ENCODE measurements around the gene CD48.

Gene CD48

DNA sequence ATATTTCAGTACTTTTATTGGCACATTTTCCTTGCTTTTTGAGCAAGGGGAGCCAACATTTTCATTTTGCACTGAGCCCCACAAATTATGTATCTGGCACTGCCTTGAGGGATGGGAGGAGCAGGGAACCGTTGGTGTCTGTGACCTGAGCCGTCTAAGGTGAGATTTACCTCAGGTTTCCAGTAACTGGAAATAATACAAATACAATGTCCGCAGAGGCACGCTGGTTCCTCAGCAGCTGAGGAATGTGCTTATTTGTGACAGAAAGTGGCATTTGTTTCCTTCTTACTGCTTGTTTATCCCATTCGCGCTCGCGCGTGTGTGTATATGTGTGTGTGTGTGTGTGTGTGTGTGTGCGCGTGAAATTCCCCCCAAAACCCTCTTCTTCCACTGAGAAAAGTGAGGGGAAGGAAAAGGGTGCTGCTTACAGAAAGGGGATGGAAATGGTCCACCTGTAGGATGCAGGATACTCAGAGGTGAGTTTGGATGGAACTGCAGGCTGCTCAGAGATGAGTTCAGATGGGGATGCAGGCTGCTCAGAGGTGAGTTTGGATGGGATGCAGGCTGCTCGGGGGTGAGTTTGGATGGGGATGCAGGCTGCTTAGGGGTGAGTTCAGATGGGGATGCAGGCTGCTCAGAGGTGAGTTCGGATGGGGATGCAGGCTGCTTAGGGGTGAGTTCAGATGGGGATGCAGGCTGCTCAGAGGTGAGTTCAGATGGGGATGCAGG, 34.6 kb downstream of the CD48 start:
- DNase-seq: no peak

DNA sequence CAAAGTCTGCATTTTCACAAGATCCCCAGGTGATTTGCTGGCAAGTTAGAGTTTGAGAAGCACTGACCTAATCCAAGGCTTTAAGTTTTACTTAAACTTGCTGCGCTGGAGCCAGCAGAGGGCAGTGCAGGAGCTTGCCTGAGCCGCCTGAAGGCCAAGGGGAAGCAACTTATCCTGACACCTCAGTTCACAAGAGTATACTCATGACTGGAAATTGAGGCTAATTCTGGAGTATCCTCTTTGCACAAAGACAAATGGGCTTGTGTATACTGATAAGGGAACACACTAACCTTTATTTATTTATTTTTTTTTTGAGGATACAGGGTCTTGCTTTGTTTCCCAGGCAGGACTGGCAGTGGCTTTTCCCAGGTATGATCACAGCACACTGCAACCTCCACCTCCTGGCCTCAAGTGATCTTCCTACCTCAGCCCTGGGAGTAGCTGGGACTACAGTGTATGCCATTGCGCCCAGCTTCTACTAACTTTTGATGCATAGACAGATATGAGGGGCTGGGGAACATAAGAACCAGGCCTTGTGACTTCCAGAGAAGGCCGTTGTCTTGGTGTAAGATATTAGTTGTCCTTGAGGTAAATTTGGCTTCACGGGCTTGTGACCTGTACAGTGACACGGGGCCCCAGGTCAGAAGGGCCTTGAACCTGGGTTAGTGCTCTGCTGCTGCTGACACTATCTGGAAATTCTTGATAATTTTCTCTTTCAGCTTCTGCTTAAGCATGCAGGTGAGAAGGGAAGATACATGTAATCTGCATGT, 35.8 kb downstream of the CD48 start:
- no peak for DNase-seq

DNA sequence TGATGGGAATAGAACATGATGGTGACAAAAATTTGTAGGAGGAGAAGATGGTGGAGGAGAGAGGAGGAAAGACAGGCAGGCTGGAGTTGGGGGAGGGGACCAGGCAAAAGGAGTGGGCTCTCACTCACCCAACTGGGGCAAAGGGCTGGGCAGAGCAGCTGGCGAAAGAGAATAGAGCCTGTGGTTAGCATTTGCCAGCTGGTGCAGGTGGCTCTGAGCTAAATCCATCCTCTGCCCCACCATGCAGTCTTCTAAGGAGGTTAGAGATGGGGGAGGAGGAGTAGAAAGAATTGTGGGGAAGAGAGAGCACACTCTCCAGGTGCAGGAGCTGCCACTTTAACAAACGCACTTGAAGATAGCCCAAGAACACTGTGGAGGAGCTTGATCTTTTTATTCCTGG, 37.2 kb downstream of the CD48 start:
- DNase-seq: no peak

- no peak for DNase-seq
Observed at GRCh38 chr1:160672789-160673695, 38.6 kb downstream of the CD48 start.

DNA sequence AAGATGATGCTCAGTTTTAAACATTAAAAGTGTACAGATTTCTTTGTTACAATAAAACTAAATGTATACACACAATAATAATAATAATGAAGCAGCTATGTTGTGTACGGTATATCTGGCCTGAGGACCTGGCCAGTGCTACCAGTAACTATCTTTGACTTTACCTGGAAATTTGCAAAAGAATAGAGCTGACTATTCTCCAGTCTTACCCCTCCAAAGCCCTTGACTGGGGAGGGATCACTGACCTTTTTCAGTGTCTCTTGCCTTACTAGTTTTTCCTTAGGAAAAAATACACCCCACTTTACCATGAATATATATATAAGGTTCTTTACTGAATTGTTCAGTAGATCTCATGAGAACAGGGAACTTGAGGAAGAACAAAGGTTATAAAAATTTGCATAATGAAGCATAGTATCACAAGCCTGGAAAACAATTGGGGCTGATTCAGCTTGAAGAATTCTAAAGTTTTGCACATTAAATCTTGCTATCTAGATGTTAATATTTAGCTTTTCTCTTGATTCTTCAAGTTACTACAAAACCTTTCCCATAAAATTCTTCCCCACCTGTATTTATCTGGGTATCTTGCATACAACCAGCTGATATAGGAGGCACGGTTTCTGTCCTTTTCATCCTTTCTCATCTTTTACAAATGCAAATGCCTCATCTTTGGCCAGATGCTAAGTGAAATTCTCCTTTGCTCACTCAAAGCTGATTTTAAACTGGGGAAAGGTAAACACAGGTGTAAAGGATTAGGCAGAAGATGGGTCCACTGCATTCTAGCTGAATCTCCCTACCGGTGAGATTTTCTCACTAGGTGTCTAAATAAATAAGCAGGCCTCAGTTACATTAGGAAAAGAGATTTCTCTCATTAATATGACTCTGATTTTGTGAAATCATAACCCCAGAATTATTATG, 39.8 kb downstream of the CD48 start:
- no peak for DNase-seq

DNA sequence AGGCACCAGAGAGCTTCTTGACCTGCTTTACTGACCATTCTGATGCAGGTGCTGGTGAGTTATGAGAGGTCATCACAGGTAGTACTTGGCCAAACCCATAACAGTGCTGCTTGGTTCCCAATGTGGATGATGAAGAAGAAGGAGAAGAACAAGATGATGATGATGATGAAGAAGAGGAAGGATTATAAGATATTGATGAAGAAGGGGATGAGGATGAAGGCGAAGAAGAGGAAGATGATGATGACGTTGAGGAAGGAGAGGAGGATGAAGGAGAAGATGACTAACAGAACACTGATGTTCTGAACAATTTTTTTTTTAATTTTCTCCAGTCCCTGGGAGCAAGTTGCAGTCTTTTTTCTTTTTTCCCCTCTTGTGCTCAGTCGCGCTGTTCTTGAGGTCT, 40.9 kb downstream of the CD48 start:
- DNase-seq: no peak

GRCh38 chr1:160669802-160670201, 41.8 kb downstream of the CD48 start:
- DNase-seq: no peak

GRCh38 chr1:160669276-160669675, 42.3 kb downstream of the CD48 start:
- DNase-seq: no peak

DNA sequence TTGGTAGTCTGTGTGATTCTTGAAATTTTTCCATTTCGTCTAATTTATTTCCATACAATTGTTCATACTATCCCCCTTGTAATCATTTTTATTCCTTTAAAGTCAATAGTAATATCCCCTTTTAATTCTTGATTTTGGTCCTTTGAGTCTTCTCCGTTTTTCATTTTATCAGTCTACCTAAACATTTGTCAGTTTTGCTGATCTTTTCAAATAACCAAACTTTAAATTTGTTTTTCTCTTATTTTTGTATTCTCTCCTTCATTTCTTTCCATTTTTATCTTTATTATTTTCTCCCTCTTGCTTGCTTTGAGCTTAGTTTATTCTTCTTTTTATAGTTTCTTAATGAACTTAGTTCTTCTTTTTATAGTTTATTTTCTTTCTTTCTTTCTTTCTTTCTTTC, 43.7 kb downstream of the CD48 start:
- DNase-seq: no peak

GRCh38 chr1:160666079-160666442, 45.6 kb downstream of the CD48 start:
- no peak for DNase-seq

- DNase-seq: no peak
Observed at GRCh38 chr1:160665330-160666078, 46.1 kb downstream of the CD48 start.

- DNase-seq: no peak
Observed at GRCh38 chr1:160664573-160665051, 47.0 kb downstream of the CD48 start.

- no peak for DNase-seq
Observed at GRCh38 chr1:160662910-160663309, 48.7 kb downstream of the CD48 start.

GRCh38 chr1:160659566-160659965, 52.1 kb downstream of the CD48 start:
- no peak for DNase-seq

DNA sequence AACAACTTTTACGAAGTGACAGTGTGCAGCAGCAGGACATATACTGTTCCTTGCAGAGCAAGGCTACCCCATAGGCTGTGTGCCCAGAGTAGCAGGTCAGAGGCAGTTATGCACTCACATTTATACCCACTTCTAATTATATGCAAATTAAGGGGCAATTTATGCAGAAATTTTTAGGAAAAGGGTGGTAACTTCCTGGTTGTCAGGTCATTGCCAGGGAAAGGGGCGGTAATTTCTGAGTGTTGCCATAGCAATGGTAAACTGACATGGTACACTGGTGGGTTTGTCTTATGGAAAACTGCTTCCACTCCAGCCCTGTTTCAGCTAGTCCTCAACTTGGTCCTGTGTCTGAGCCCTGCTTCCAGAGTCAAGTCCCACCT, 52.8 kb downstream of the CD48 start:
- DNase-seq: no peak

- no peak for DNase-seq
Observed at GRCh38 chr1:160658162-160658813, 53.3 kb downstream of the CD48 start.

- no peak for DNase-seq
Observed at GRCh38 chr1:160657250-160657781, 54.3 kb downstream of the CD48 start.

DNA sequence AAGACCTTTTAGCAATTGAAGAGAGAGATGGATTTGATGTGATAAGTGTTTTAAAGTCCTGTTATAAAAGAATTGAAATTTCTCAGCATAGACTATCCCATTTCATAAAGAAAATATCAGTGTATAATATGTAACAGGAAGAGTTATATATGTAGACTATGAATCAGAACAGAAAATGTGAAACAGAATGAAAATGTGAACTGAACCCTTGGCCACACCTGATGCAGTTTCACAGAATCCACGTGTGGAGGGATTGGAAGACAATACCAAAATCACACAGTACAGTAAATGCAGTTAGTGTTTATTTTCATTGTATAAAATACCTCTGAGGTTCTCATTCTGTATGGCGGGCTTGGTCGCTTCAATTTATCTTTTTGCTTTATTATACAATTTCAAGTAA, 54.9 kb downstream of the CD48 start:
- DNase-seq: no peak

DNA sequence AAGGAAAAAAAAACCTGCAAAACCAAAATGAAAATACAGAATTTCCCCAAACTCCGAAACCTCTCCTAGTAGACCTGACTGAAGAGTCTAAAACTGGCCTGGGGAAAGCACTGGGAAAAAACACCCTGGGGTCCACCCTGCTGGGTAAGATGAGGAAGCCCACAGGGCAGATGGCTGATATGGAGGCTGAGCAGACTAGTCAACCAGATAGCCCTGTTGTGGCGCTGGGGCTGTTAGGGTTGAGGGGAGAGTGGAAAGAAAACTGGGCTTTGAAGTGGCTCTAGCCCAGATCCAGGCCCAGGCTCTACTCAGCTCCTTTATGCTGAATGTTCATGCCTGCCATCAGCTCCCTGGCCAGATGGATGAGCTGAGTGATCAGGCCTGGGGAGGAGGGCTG, 58.0 kb downstream of the CD48 start:
- DNase-seq: no peak

DNA sequence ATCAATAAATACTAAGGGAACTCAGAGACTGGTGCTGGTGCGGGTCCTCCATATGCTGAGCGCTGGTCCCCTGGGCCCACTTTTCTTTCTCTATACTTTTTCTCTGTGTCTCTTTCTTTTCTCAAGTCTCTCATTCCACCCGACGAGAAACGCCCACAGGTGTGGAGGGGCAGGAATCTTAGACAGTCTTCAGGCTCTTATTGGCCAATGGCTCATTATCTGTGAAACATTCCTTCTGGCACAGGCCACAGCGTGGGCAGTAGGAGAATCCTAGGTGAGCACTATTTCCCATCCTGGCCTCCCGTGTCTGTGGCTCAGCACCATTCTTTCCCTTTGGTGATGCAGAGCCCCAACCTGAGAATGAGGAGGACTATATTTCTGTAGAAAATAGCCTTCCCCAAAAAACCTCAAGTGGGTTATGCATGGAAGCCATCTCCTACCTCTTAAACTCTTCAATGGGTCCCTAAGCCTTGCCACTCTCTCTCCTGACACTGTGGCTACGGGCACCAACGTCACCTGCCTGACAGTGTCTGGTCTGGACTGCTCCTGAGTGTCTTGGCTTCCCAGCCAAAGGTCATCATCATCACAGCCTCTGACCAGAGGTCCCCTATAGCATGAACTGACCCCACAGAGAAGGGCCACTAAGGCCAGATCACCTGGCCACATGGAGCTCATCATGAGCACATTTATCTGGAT, 58.5 kb downstream of the CD48 start:
- no peak for DNase-seq
